Liver (tissue), 9 donors: ENCODE results near the gene SMCO3. TPM values are rescaled to one million over a fixed set of nuclear protein-coding genes. Genes with fewer than 3 reads are reported as not detected.

Experiments used
- DNase-seq: peaks from one replicate; pipeline ENCODE4 v3.0.0-alpha.2; 2017; ENCODE audit warnings: low spot score
- H3K27ac ChIP-seq, 2 donors: one replicate each; pipeline ENCODE4 v1.7.0; 2013; ENCODE audit warnings: inconsistent platforms in 2 of 2, low read length in 2 of 2, control low read depth in 1 of 2, low read depth in 1 of 2, mild to moderate bottlenecking in 1 of 2
- H3K27me3 ChIP-seq, 4 donors: one replicate each; pipeline versions ENCODE4 v1.6.1 to v1.7.0; 2013; ENCODE audit warnings: low read length in 3 of 4, inconsistent platforms in 1 of 4, mild to moderate bottlenecking in 1 of 4, moderate library complexity in 1 of 4; ENCODE audit not compliant: control insufficient read depth in 4 of 4, insufficient read depth in 4 of 4
- H3K36me3 ChIP-seq, 4 donors: one replicate each; pipeline versions ENCODE4 v1.6.1 to v1.7.0; 2013; ENCODE audit warnings: low read length in 3 of 4, mild to moderate bottlenecking in 3 of 4, low read depth in 1 of 4, moderate library complexity in 1 of 4; ENCODE audit not compliant: control insufficient read depth in 4 of 4, insufficient read depth in 3 of 4
- H3K4me1 ChIP-seq, 4 donors: one replicate each; pipeline versions ENCODE4 v1.6.1 to v1.7.0; 2013; ENCODE audit warnings: low read length in 3 of 4, mild to moderate bottlenecking in 3 of 4, moderate library complexity in 1 of 4; ENCODE audit not compliant: control insufficient read depth in 4 of 4, insufficient read depth in 4 of 4
- H3K4me3 ChIP-seq, 3 donors: one replicate each; pipeline versions ENCODE4 v1.6.1 to v1.7.0; 2013; ENCODE audit warnings: low read length in 3 of 3, control low read depth in 1 of 3, low read depth in 1 of 3, mild to moderate bottlenecking in 1 of 3
- H3K9ac ChIP-seq, 2 donors: one replicate each; pipeline ENCODE4 v1.7.0; 2013; ENCODE audit warnings: low read length in 2 of 2, mild to moderate bottlenecking in 2 of 2, moderate library complexity in 2 of 2, control low read depth in 1 of 2, low read depth in 1 of 2
- H3K9me3 ChIP-seq, 4 donors: one replicate each; pipeline versions ENCODE4 v1.6.1 to v1.7.0; 2013; ENCODE audit warnings: low read length in 3 of 4; ENCODE audit not compliant: control insufficient read depth in 4 of 4
- ATF3 ChIP-seq: IDR thresholded peaks from 2 replicates; pipeline ENCODE4 v1.6.1; 2016; ENCODE audit warnings: antibody characterized with exemption
- CTCF ChIP-seq: fragments of 150-350 bp; IDR thresholded peaks from 2 replicates; pipeline ENCODE4 v1.5.1; 2017; ENCODE audit warnings: improper control_type of control experiment, low read depth, low read length; ENCODE audit not compliant: missing input control
- EGR1 ChIP-seq, 2 donors: IDR thresholded peaks; 2 replicates each; pipeline ENCODE4 v1.6.1; 2016 to 2018; ENCODE audit warnings: antibody characterized with exemption in 2 of 2, low read depth in 2 of 2
- FOXA1 ChIP-seq: IDR thresholded peaks from 2 replicates; pipeline ENCODE4 v1.6.1; 2016; ENCODE audit warnings: antibody characterized with exemption
- FOXA2 ChIP-seq: IDR thresholded peaks from 2 replicates; pipeline ENCODE4 v1.6.1; 2016; ENCODE audit warnings: antibody characterized with exemption
- GABPA ChIP-seq, 2 donors: IDR thresholded peaks in 1 of 2; conservative IDR thresholded peaks in 1 of 2; 2 replicates each; pipeline ENCODE4 v1.6.1; 2016; ENCODE audit warnings: antibody characterized with exemption in 2 of 2, mild to moderate bottlenecking in 1 of 2, moderate library complexity in 1 of 2
- HNF4A ChIP-seq, 2 donors: conservative IDR thresholded peaks; 2 replicates each; pipeline ENCODE4 v1.6.1; 2016; ENCODE audit warnings: antibody characterized with exemption in 2 of 2, mild to moderate bottlenecking in 2 of 2
- HNF4G ChIP-seq: IDR thresholded peaks from 2 replicates; pipeline ENCODE4 v1.6.1; 2016; ENCODE audit warnings: antibody characterized with exemption
- JUND ChIP-seq, 2 donors: IDR thresholded peaks; 2 replicates each; pipeline ENCODE4 v1.6.1; 2016; ENCODE audit warnings: antibody characterized with exemption in 2 of 2
- MAX ChIP-seq: IDR thresholded peaks from 2 replicates; pipeline ENCODE4 v1.6.1; 2016; ENCODE audit warnings: antibody characterized with exemption
- NR2F2 ChIP-seq: IDR thresholded peaks from 2 replicates; pipeline ENCODE4 v1.6.1; 2016; ENCODE audit warnings: antibody characterized with exemption
- RAD21 ChIP-seq, 2 donors: IDR thresholded peaks; 2 replicates each; pipeline ENCODE4 v1.6.1; 2016; ENCODE audit warnings: antibody characterized with exemption in 2 of 2, mild to moderate bottlenecking in 2 of 2
- RXRA ChIP-seq, 2 donors: IDR thresholded peaks; 2 replicates each; pipeline ENCODE4 v1.6.1; 2017 to 2018; ENCODE audit warnings: antibody characterized with exemption in 2 of 2, mild to moderate bottlenecking in 1 of 2
- SP1 ChIP-seq: IDR thresholded peaks from 2 replicates; pipeline ENCODE4 v1.6.1; 2018; ENCODE audit warnings: antibody characterized with exemption, mild to moderate bottlenecking
- TAF1 ChIP-seq: conservative IDR thresholded peaks from 2 replicates; pipeline ENCODE4 v1.6.1; 2016; ENCODE audit warnings: antibody characterized with exemption, mild to moderate bottlenecking
- YY1 ChIP-seq: IDR thresholded peaks from 2 replicates; pipeline ENCODE4 v1.6.1; 2016; ENCODE audit warnings: antibody characterized with exemption, mild to moderate bottlenecking
- ZBTB33 ChIP-seq: IDR thresholded peaks from 2 replicates; pipeline ENCODE4 v1.6.1; 2016; ENCODE audit warnings: antibody characterized with exemption
- WGBS: extraction: QIAGEN DNeasy Blood & Tissue Kit; methylation state at CpG from one replicate; pipeline ENCODE4 v1.1.7; 2013; 5-methylcytosine and 5-hydroxymethylcytosine counted together
- polyA plus RNA-seq, 2 donors: library from polyadenylated mRNA; stranded (reverse) in 1 of 2; unstranded in 1 of 2; fragments of 200-250 nt in 1 of 2; fragments of >200 nt in 1 of 2; fragmentation: Nextera tagmentation in 1 of 2; extraction: Ambion mirVana in 1 of 2; gene quantifications; one replicate each; pipeline versions ENCODE4 v1.2.1 to v1.2.3, GENCODE V29; 2013 to 2015
- total RNA-seq, 2 donors: library from RNA; depleted of rRNA; stranded (reverse); fragments of >200 nt; gene quantifications; one replicate each; pipeline ENCODE4 v1.2.3, GENCODE V29; 2014
- TF ChIP-seq, protein P1 (sequence below): IDR thresholded peaks from 2 replicates; pipeline ENCODE4 v1.6.1; 2016; ENCODE audit warnings: antibody characterized with exemption, mild to moderate bottlenecking
- donor health status: healthy.
- donor health status: healthy.
- donor health status: healthy.
- donor health status: healthy.
- donor health status: healthy.

SMCO3 gene
- total and polyA plus RNA-seq, 4 donors, result 0.17 to 0.93 (median 0.56) TPM

- WGBS, result 28% methylated on average over 1 of the region's 1 CpG
Measured at GRCh38 chr12:14833952-14834351, 20.0 kb upstream of the SMCO3 start.

More at GRCh38 chr12:14833952-14834351, 20.0 kb upstream of the SMCO3 start:
- TF ChIP-seq MAX, result no peak
- no peak for TF ChIP-seq RAD21 (IDR thresholded peaks at IDR 0.05)
- TF ChIP-seq TAF1, result no peak
- no peak for TF ChIP-seq GABPA (IDR thresholded peaks at IDR 0.05 in 1 of 2, conservative IDR thresholded peaks at IDR 0.05 in 1 of 2)
- TF ChIP-seq EGR1 (IDR thresholded peaks at IDR 0.05; ENCODE audit: low read depth in 2 of 2), result no peak
- TF ChIP-seq SP1, result no peak
- no peak for TF ChIP-seq ATF3
- TF ChIP-seq YY1, result no peak
- TF ChIP-seq HNF4A (conservative IDR thresholded peaks at IDR 0.05), result no peak
- no peak for TF ChIP-seq RXRA (IDR thresholded peaks at IDR 0.05)
- TF ChIP-seq HNF4G, result no peak
- TF ChIP-seq, protein P1, sequence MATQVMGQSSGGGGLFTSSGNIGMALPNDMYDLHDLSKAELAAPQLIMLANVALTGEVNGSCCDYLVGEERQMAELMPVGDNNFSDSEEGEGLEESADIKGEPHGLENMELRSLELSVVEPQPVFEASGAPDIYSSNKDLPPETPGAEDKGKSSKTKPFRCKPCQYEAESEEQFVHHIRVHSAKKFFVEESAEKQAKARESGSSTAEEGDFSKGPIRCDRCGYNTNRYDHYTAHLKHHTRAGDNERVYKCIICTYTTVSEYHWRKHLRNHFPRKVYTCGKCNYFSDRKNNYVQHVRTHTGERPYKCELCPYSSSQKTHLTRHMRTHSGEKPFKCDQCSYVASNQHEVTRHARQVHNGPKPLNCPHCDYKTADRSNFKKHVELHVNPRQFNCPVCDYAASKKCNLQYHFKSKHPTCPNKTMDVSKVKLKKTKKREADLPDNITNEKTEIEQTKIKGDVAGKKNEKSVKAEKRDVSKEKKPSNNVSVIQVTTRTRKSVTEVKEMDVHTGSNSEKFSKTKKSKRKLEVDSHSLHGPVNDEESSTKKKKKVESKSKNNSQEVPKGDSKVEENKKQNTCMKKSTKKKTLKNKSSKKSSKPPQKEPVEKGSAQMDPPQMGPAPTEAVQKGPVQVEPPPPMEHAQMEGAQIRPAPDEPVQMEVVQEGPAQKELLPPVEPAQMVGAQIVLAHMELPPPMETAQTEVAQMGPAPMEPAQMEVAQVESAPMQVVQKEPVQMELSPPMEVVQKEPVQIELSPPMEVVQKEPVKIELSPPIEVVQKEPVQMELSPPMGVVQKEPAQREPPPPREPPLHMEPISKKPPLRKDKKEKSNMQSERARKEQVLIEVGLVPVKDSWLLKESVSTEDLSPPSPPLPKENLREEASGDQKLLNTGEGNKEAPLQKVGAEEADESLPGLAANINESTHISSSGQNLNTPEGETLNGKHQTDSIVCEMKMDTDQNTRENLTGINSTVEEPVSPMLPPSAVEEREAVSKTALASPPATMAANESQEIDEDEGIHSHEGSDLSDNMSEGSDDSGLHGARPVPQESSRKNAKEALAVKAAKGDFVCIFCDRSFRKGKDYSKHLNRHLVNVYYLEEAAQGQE, result no peak
- no peak for TF ChIP-seq ZBTB33
- no peak for TF ChIP-seq JUND (IDR thresholded peaks at IDR 0.05)
- TF ChIP-seq NR2F2, result no peak
- no peak for TF ChIP-seq CTCF
- TF ChIP-seq FOXA1, result no peak
- no peak for TF ChIP-seq FOXA2
- peaks cover 2 to 27% (median 20%) of the 10 kb centered on the region in 4 donors for H3K4me1 ChIP-seq
- no peaks in the 10 kb centered on the region for H3K9me3 ChIP-seq
- DNase-seq, result no peak
- H3K4me3 ChIP-seq, result no peak overlapping the region
- no peaks in the 10 kb centered on the region for H3K36me3 ChIP-seq
- H3K9ac ChIP-seq, result no peak overlapping the region
- H3K27ac ChIP-seq, result peak overlapping the region in 1 of 2 donors; percentile 53
- H3K27me3 ChIP-seq, result no peaks in the 10 kb centered on the region
